ENCODE data around the gene DNAJB11.

DNA sequence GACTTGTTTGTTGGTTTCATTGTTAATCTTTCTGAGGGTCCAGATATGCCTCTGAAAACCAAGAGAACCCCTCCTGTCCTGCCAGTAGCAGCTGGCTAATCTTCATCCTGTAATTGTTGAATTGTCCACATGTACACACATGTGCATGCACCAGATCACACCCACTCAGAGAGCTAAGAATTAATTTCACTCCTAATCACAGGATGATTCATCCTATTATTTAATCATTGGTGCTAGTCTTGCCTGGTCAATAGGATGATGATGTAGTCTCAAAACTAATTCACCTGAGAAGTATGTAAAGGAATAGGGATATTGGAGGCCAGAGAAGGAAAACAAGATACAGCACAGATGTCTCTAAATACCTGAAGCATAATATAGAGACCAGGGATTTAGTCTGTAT is 34.6 kb downstream of the DNAJB11 start:
- TF ChIP-seq, protein P1, sequence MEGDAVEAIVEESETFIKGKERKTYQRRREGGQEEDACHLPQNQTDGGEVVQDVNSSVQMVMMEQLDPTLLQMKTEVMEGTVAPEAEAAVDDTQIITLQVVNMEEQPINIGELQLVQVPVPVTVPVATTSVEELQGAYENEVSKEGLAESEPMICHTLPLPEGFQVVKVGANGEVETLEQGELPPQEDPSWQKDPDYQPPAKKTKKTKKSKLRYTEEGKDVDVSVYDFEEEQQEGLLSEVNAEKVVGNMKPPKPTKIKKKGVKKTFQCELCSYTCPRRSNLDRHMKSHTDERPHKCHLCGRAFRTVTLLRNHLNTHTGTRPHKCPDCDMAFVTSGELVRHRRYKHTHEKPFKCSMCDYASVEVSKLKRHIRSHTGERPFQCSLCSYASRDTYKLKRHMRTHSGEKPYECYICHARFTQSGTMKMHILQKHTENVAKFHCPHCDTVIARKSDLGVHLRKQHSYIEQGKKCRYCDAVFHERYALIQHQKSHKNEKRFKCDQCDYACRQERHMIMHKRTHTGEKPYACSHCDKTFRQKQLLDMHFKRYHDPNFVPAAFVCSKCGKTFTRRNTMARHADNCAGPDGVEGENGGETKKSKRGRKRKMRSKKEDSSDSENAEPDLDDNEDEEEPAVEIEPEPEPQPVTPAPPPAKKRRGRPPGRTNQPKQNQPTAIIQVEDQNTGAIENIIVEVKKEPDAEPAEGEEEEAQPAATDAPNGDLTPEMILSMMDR (conservative IDR thresholded peaks at IDR 0.05 in 1 of 2, IDR thresholded peaks at IDR 0.05 in 1 of 2; ENCODE audit: extremely low read depth in 1 of 2, insufficient read depth in 1 of 2, low read depth in 1 of 2, low read length in 2 of 2), result no peak
- no peak for TF ChIP-seq EZH2 (IDR thresholded peaks at IDR 0.05; ENCODE audit: borderline replicate concordance, low read length)
